K562 (cell line): ENCODE data around the gene CXCL12. TPM values are rescaled to one million over a fixed set of nuclear protein-coding genes. Genes with fewer than 3 reads are reported as not detected.

Experiments
- CEBPB ChIP-seq: fragments of 450-650 bp; IDR thresholded peaks from 2 replicates; pipeline ENCODE4 v1.6.1; 2016; ENCODE audit warnings: missing genetic modification characterization, missing compliant biosample characterization
- FOXO4 ChIP-seq: fragments of 450-650 bp; formaldehyde crosslinking; IDR thresholded peaks from 2 replicates; pipeline ENCODE4 v1.4.0; 2020; ENCODE audit warnings: mild to moderate bottlenecking, moderate library complexity
- IRF9 ChIP-seq: fragments of 450-650 bp; IDR thresholded peaks from 2 replicates; pipeline ENCODE4 v1.6.1; 2016; ENCODE audit warnings: missing biosample characterization, missing genetic modification characterization
- KAT2B ChIP-seq: IDR thresholded peaks from one replicate; pipeline ENCODE4 v1.6.1; 2012; ENCODE audit warnings: low read depth, mild to moderate bottlenecking, control low read depth, inconsistent platforms, low read length, moderate library complexity
- KDM4B ChIP-seq, 2 experiments: fragments of 450-650 bp in 1 of 2; sonication (generic) in 1 of 2; IDR thresholded peaks; 2 replicates each; pipeline ENCODE4 v1.6.1; 2016 to 2017; ENCODE audit warnings: borderline replicate concordance in 2 of 2, antibody characterized with exemption in 1 of 2, low read depth in 1 of 2, mild to moderate bottlenecking in 1 of 2
- MNT ChIP-seq, 2 experiments: fragments of 450-650 bp; conservative IDR thresholded peaks; 2 replicates each; pipeline ENCODE4 v1.6.1; 2017; ENCODE audit warnings: mild to moderate bottlenecking in 2 of 2, moderate library complexity in 2 of 2
- NFIX ChIP-seq: fragments of 250-450 bp; sonication (Bioruptor Pico); IDR thresholded peaks from 2 replicates; pipeline ENCODE4 v1.4.0; 2020; ENCODE audit warnings: low read depth, mild to moderate bottlenecking, moderate library complexity
- RBM34 ChIP-seq: fragments of 200-400 bp; formaldehyde crosslinking; IDR thresholded peaks from 2 replicates; pipeline ENCODE4 v1.6.1; 2018; ENCODE audit warnings: low read length, borderline replicate concordance; ENCODE audit not compliant: insufficient read depth
- ZNF398 ChIP-seq: fragments of 250-450 bp; sonication (Bioruptor Pico); IDR thresholded peaks from 2 replicates; pipeline ENCODE4 v1.8.0; 2021; ENCODE audit warnings: moderate library complexity, mild to moderate bottlenecking, inconsistent platforms
- ZSCAN29 ChIP-seq: fragments of 450-650 bp; IDR thresholded peaks from 2 replicates; pipeline ENCODE4 v1.6.1; 2017
- polyA plus RNA-seq, 8 experiments: library from polyadenylated mRNA; depleted of rRNA in 4 of 8; stranded (reverse) in 5 of 8; unstranded in 3 of 8; fragments of >200 nt; fragmentation: Nextera tagmentation in 2 of 8; fragmentation: Illumina TruSeq in 1 of 8; extraction: Ambion mirVana in 2 of 8; extraction: Trizol in 1 of 8; gene quantifications; 2 replicates each; pipeline versions ENCODE4 v1.2.1 to v1.2.3, GENCODE V29; 2011 to 2014; ENCODE audit warnings: inconsistent platforms in 1 of 8, missing spikeins in 1 of 8
- total RNA-seq, 7 experiments: library from RNA; depleted of rRNA in 6 of 7; stranded (reverse); fragments of >200 nt in 6 of 7; fragmentation: Illumina TruSeq in 2 of 7; extraction: Trizol in 2 of 7; gene quantifications; 2 replicates each; pipeline versions ENCODE4 v1.2.1 to v1.2.3, GENCODE V29; 2011 to 2021; ENCODE audit warnings: low replicate concordance in 1 of 7

Gene CXCL12
- total and polyA plus RNA-seq, 9 of the 15 experiments (the other 6 are each of a cell fraction or from before 2014, with no cell fraction given): 0.18 TPM; not detected in 8

- no peak for TF ChIP-seq ZNF398 (CRISPR knock-in tag)
- no peak for TF ChIP-seq ZSCAN29
- no peak for TF ChIP-seq NFIX (CRISPR knock-in tag)
- TF ChIP-seq IRF9 (tag): no peak
- no peak for TF ChIP-seq KAT2B
- no peak for TF ChIP-seq CEBPB
- TF ChIP-seq FOXO4: no peak
- TF ChIP-seq MNT (conservative IDR thresholded peaks at IDR 0.05): no peak
- no peak for TF ChIP-seq RBM34
- TF ChIP-seq KDM4B (IDR thresholded peaks at IDR 0.05; ENCODE audit: borderline replicate concordance in 2 of 2, low read depth in 1 of 2): no peak
Measured at GRCh38 chr10:44411251-44411650, 26.4 kb upstream of the CXCL12 start (continued).
